SK-N-SH treated with all-trans-retinoic acid at 6 μM for 48 hours (cell line): ENCODE results near the gene OR4S1.
"Not testable (repeated sequence)": the region's sequence is repeated elsewhere in the genome, so short reads cannot be mapped to it uniquely, and the experiment has no call there.

Source experiments
- ATAC-seq: fragments of 200-7000 bp; cut with Tn5 transposase; 3 replicates; pipeline ENCODE4 v1.9.1; 2020; ENCODE audit warnings: mild to moderate bottlenecking, moderate library complexity
- ARNTL ChIP-seq: fragments of 450-650 bp; formaldehyde crosslinking; IDR thresholded peaks from 2 replicates; pipeline ENCODE4 v1.5.0; 2020; ENCODE audit warnings: low read depth, mild to moderate bottlenecking, moderate library complexity, borderline replicate concordance
- CSDC2 ChIP-seq: fragments of 250-450 bp; sonication (Bioruptor Pico); IDR thresholded peaks from 2 replicates; pipeline ENCODE4 v1.5.0; 2020; ENCODE audit warnings: mild to moderate bottlenecking, moderate library complexity
- ESRRG ChIP-seq: fragments of 250-450 bp; sonication (Bioruptor Pico); IDR thresholded peaks from 2 replicates; pipeline ENCODE4 v1.6.1; 2021; ENCODE audit warnings: mild to moderate bottlenecking
- GLIS3 ChIP-seq: fragments of 250-450 bp; sonication (Bioruptor Pico); IDR thresholded peaks from 2 replicates; pipeline ENCODE4 v1.5.0; 2020; ENCODE audit warnings: mild to moderate bottlenecking, moderate library complexity
- OSR1 ChIP-seq: fragments of 250-450 bp; sonication (Bioruptor Pico); IDR thresholded peaks from 2 replicates; pipeline ENCODE4 v1.8.0; 2022; ENCODE audit warnings: moderate library complexity, mild to moderate bottlenecking, inconsistent platforms
- RARB ChIP-seq: fragments of 250-450 bp; sonication (Bioruptor Pico); IDR thresholded peaks from 2 replicates; pipeline ENCODE4 v1.8.0; 2021; ENCODE audit warnings: mild to moderate bottlenecking, moderate library complexity
- SNAI2 ChIP-seq: fragments of 250-450 bp; sonication (Bioruptor Pico); IDR thresholded peaks from 2 replicates; pipeline ENCODE4 v1.5.0; 2020; ENCODE audit warnings: mild to moderate bottlenecking, moderate library complexity
- TCF4 ChIP-seq: fragments of 250-450 bp; sonication (Bioruptor Pico); IDR thresholded peaks from 2 replicates; pipeline ENCODE4 v1.8.0; 2021; ENCODE audit warnings: mild to moderate bottlenecking, moderate library complexity, borderline replicate concordance
- TOX ChIP-seq: fragments of 250-450 bp; sonication (Bioruptor Pico); IDR thresholded peaks from 2 replicates; pipeline ENCODE4 v1.8.0; 2021; ENCODE audit warnings: mild to moderate bottlenecking, moderate library complexity, borderline replicate concordance
- ZC3H10 ChIP-seq: fragments of 250-450 bp; sonication (Bioruptor Pico); IDR thresholded peaks from 2 replicates; pipeline ENCODE4 v1.5.1; 2021; ENCODE audit warnings: mild to moderate bottlenecking, moderate library complexity
- ZFP3 ChIP-seq: fragments of 250-450 bp; sonication (Bioruptor Pico); IDR thresholded peaks from 2 replicates; pipeline ENCODE4 v1.5.0; 2020; ENCODE audit warnings: mild to moderate bottlenecking, moderate library complexity
- ZNF565 ChIP-seq: fragments of 450-650 bp; formaldehyde crosslinking; conservative IDR thresholded peaks from 2 replicates; pipeline ENCODE4 v1.5.0; 2020; ENCODE audit warnings: low read depth, mild to moderate bottlenecking, moderate library complexity
- ZNF70 ChIP-seq: fragments of 450-650 bp; formaldehyde crosslinking; IDR thresholded peaks from 2 replicates; pipeline ENCODE4 v1.5.0; 2020; ENCODE audit warnings: mild to moderate bottlenecking, moderate library complexity
- ZNF8 ChIP-seq: fragments of 450-650 bp; formaldehyde crosslinking; IDR thresholded peaks from 2 replicates; pipeline ENCODE4 v1.5.0; 2020; ENCODE audit warnings: mild to moderate bottlenecking, moderate library complexity
- TF ChIP-seq, protein P1 (sequence below): fragments of 250-450 bp; sonication (Bioruptor Pico); IDR thresholded peaks from 2 replicates; pipeline ENCODE4 v1.8.0; 2020; ENCODE audit warnings: mild to moderate bottlenecking, moderate library complexity, borderline replicate concordance
- TF ChIP-seq, protein P2 (sequence below): fragments of 250-450 bp; sonication (Bioruptor Pico); IDR thresholded peaks from 2 replicates; pipeline ENCODE4 v1.5.1; 2020; ENCODE audit warnings: low read depth, mild to moderate bottlenecking, moderate library complexity
- TF ChIP-seq, protein P3 (sequence below): fragments of 250-450 bp; sonication (Bioruptor Pico); IDR thresholded peaks from 2 replicates; pipeline ENCODE4 v1.8.0; 2021; ENCODE audit warnings: low read depth, mild to moderate bottlenecking, moderate library complexity, borderline replicate concordance
- TF ChIP-seq, protein P4 (sequence below): fragments of 250-450 bp; sonication (Bioruptor Pico); IDR thresholded peaks from 2 replicates; pipeline ENCODE4 v1.5.0; 2020; ENCODE audit warnings: mild to moderate bottlenecking, moderate library complexity

The OR4S1 gene

DNA sequence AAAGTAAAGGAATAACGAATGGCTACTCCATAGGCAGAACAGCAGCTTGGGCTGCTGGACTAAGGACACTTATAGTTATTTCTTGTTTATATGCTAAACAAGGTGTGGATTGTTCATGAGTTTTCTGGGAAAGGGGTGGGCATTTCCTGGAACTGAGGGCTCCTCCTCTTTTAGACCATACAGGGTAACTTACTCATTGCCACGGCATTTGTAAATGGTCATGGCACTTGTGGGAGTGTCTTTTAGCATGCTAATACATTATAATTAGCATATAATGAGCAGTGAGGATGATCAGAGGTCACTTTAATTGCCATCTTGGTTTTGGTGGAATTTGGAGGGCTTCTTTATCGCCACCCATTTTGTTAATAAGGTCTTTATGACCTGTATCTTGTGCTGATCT lies 35.4 kb upstream of the OR4S1 start (continued):
- TF ChIP-seq, protein P1, sequence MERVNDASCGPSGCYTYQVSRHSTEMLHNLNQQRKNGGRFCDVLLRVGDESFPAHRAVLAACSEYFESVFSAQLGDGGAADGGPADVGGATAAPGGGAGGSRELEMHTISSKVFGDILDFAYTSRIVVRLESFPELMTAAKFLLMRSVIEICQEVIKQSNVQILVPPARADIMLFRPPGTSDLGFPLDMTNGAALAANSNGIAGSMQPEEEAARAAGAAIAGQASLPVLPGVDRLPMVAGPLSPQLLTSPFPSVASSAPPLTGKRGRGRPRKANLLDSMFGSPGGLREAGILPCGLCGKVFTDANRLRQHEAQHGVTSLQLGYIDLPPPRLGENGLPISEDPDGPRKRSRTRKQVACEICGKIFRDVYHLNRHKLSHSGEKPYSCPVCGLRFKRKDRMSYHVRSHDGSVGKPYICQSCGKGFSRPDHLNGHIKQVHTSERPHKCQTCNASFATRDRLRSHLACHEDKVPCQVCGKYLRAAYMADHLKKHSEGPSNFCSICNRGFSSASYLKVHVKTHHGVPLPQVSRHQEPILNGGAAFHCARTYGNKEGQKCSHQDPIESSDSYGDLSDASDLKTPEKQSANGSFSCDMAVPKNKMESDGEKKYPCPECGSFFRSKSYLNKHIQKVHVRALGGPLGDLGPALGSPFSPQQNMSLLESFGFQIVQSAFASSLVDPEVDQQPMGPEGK (CRISPR knock-in tag), result no peak
- TF ChIP-seq ARNTL (CRISPR knock-in tag) (no peak), ZNF70 (CRISPR knock-in tag) (no peak), ZFP3 (CRISPR knock-in tag) (no peak), RARB (CRISPR knock-in tag) (no peak)
- TF ChIP-seq, protein P2, sequence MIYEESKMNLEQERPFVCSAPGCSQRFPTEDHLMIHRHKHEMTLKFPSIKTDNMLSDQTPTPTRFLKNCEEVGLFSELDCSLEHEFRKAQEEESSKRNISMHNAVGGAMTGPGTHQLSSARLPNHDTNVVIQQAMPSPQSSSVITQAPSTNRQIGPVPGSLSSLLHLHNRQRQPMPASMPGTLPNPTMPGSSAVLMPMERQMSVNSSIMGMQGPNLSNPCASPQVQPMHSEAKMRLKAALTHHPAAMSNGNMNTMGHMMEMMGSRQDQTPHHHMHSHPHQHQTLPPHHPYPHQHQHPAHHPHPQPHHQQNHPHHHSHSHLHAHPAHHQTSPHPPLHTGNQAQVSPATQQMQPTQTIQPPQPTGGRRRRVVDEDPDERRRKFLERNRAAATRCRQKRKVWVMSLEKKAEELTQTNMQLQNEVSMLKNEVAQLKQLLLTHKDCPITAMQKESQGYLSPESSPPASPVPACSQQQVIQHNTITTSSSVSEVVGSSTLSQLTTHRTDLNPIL, result no peak

DNA sequence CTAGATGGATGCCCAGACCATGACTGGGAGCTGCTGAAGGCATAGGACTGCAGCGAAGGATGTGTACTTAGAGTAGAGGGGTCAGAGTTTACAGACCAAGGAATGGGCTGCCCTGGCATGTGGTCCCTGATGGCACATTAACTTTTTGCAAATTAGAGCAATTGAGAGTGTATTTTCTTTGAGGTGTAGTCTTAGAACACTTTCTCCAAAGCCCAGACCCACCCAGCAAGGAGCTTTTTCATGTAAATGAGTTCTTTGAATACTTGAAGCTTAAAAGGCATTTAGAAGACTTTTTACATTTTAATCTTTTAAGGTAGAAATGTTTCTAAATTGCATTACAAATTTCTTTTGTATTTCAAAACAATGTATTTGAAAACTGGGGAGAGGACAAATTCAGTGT lies 33.4 kb upstream of the OR4S1 start:
- no peak for ATAC-seq
- TF ChIP-seq ARNTL (CRISPR knock-in tag) (no peak), ZC3H10 (CRISPR knock-in tag) (no peak), TOX (CRISPR knock-in tag) (no peak), ESRRG (no peak)
- TF ChIP-seq, protein P3, sequence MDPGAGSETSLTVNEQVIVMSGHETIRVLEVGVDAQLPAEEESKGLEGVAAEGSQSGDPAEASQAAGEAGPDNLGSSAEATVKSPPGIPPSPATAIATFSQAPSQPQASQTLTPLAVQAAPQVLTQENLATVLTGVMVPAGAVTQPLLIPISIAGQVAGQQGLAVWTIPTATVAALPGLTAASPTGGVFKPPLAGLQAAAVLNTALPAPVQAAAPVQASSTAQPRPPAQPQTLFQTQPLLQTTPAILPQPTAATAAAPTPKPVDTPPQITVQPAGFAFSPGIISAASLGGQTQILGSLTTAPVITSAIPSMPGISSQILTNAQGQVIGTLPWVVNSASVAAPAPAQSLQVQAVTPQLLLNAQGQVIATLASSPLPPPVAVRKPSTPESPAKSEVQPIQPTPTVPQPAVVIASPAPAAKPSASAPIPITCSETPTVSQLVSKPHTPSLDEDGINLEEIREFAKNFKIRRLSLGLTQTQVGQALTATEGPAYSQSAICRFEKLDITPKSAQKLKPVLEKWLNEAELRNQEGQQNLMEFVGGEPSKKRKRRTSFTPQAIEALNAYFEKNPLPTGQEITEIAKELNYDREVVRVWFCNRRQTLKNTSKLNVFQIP (CRISPR knock-in tag), result no peak

DNA sequence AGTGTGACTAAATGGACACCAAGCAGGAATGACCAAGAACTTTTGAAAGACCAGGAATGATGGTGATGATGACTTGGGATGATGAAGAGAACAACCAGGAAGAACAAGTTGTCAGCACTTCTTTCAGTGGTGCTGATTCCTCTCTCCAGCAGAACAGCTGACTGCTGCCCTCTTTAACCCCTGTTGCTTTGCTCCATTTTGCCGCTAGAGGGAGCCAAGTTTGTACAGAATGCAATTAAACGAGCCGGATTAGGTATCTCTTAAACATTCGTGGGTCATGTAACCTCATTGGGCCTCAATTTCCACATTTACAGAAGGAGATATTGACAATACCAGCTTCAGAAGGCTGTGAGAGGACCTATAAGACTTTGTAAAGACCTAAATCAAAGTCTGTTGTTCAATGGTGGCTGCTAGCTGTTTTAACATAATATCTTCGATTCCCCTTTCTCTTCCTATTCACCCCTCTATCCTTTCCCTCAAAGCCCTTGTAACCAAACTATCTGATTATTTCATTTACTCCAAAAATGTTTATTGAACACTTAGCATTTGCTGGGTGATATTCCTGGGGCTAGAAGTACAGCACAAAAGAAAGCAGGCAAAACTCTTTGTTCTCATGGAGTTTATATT lies 1.9 kb downstream of the OR4S1 start:
- no peak for TF ChIP-seq TOX (CRISPR knock-in tag)
- TF ChIP-seq ZNF8, result no peak
- TF ChIP-seq, protein P4, sequence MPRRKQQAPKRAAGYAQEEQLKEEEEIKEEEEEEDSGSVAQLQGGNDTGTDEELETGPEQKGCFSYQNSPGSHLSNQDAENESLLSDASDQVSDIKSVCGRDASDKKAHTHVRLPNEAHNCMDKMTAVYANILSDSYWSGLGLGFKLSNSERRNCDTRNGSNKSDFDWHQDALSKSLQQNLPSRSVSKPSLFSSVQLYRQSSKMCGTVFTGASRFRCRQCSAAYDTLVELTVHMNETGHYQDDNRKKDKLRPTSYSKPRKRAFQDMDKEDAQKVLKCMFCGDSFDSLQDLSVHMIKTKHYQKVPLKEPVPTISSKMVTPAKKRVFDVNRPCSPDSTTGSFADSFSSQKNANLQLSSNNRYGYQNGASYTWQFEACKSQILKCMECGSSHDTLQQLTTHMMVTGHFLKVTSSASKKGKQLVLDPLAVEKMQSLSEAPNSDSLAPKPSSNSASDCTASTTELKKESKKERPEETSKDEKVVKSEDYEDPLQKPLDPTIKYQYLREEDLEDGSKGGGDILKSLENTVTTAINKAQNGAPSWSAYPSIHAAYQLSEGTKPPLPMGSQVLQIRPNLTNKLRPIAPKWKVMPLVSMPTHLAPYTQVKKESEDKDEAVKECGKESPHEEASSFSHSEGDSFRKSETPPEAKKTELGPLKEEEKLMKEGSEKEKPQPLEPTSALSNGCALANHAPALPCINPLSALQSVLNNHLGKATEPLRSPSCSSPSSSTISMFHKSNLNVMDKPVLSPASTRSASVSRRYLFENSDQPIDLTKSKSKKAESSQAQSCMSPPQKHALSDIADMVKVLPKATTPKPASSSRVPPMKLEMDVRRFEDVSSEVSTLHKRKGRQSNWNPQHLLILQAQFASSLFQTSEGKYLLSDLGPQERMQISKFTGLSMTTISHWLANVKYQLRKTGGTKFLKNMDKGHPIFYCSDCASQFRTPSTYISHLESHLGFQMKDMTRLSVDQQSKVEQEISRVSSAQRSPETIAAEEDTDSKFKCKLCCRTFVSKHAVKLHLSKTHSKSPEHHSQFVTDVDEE (CRISPR knock-in tag), result no peak
- TF ChIP-seq, protein P3 (CRISPR knock-in tag), result no peak
- no peak for TF ChIP-seq ESRRG
- TF ChIP-seq, protein P2, result no peak
- TF ChIP-seq CSDC2 (CRISPR knock-in tag), result no peak
- no peak for TF ChIP-seq ZNF565
- TF ChIP-seq RARB (CRISPR knock-in tag), result no peak
- TF ChIP-seq ZNF70 (CRISPR knock-in tag), result no peak
- no peak for TF ChIP-seq ZC3H10 (CRISPR knock-in tag)
- TF ChIP-seq GLIS3 (CRISPR knock-in tag), result no peak
- TF ChIP-seq ZFP3 (CRISPR knock-in tag), result no peak
- TF ChIP-seq SNAI2 (CRISPR knock-in tag), result no peak
- no peak for TF ChIP-seq TCF4 (CRISPR knock-in tag)
- no peak for TF ChIP-seq ARNTL (CRISPR knock-in tag)
- TF ChIP-seq OSR1 (CRISPR knock-in tag), result no peak
- peak; percentile 98 for ATAC-seq

DNA sequence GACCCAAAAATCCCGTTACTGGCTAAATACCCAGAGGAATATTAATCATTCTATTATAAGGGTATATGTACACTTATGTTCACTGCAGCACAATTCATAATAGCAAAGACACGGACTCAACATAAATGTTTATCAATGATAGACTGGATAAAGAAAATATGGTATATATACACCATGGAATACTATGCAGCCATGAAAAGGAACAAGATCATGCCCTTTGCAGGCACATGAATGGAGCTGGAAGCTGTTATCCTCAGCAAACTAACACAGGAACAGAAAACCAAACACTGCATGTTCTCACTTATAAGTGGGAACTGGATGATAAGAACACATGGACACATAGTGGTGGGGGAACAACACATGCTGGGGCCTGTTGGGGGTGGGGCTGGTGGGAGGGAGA lies 7.6 kb downstream of the OR4S1 start:
- not testable (repeated sequence) for ATAC-seq

DNA sequence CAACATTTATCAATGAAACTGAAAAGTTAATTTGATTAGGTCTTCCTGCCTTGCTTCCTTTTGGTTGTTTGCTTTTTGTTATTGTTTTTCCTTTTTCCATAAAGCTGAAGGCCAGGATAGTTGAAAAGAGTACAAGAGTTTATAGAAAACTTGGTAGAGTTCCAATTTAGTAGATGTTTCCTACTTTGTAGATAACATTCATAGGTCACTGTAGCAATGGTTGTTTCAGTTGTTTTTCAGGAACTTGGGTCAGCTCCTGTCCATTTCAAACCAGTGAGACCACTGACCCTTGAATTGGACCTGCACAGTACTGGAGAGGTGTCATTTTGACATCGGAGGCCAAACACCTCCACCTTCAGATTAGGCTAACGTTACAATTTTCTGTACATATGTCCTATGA lies 13.8 kb downstream of the OR4S1 start:
- not testable (repeated sequence) for ATAC-seq

DNA sequence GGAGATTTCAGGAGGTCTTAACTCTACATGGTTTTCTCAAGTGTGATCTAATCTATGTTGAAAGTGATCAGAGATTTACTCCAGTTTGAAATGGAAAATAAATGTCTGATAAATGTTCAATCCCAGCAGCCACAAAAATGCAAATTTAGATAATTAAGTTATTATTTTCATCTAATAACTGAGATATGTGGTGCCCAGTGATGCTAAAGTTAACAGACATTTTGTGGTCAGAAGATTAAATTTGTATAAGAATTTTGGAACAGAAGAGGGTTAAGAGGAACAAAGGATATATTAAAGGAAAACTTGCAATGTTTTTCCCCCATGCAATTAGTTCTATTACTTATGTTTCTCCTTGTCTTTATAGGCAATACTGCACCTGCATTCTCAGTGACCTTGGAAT lies 18.6 kb downstream of the OR4S1 start, which contains the start of gene OR4C3:
TSS of gene OR4C3 (plus strand) at position 301 of the 400 bp plus-strand sequence. CDS start 102 bp downstream, outside the sequence.
- ATAC-seq, result not testable (repeated sequence)
